Fibroblast of the conjunctiva (primary cell): ENCODE data around the gene P2RY14.

Experiments
- DNase-seq: peaks from one replicate; pipeline ENCODE4 v3.0.0-alpha.2; 2010; ENCODE audit warnings: low read depth

P2RY14 gene

GRCh38 chr3:151301787-151302186 is 23.4 kb upstream of the P2RY14 start:
- DNase-seq, result peak; percentile 65

- no peak for DNase-seq
Observed at GRCh38 chr3:151300539-151300938, 22.2 kb upstream of the P2RY14 start.

- DNase-seq, result no peak
Observed at GRCh38 chr3:151299006-151299405, 20.7 kb upstream of the P2RY14 start.

- no peak for DNase-seq
Observed at GRCh38 chr3:151297429-151297828, 19.1 kb upstream of the P2RY14 start.

GRCh38 chr3:151296226-151296625 is 17.9 kb upstream of the P2RY14 start:
- no peak for DNase-seq

- no peak for DNase-seq
Observed at GRCh38 chr3:151293127-151293526, 14.8 kb upstream of the P2RY14 start.

- peak; percentile 29 for DNase-seq
Observed at GRCh38 chr3:151290673-151291072, 12.3 kb upstream of the P2RY14 start.

GRCh38 chr3:151289445-151289844 is 11.1 kb upstream of the P2RY14 start:
- no peak for DNase-seq

GRCh38 chr3:151285940-151286339 is 7.6 kb upstream of the P2RY14 start:
- DNase-seq, result no peak

- no peak for DNase-seq
Observed at GRCh38 chr3:151283907-151284461, 5.6 kb upstream of the P2RY14 start.

- DNase-seq, result no peak
Observed at GRCh38 chr3:151283387-151283786, 5.0 kb upstream of the P2RY14 start.

GRCh38 chr3:151282921-151283320 is 4.6 kb upstream of the P2RY14 start:
- DNase-seq, result peak; percentile 48

- DNase-seq, result peak; percentile 29
Observed at GRCh38 chr3:151281671-151282324, 3.5 kb upstream of the P2RY14 start.

GRCh38 chr3:151276687-151277042 is 1.7 kb downstream of the P2RY14 start:
- no peak for DNase-seq

GRCh38 chr3:151276038-151276686 is 2.2 kb downstream of the P2RY14 start:
- DNase-seq, result no peak

- no peak for DNase-seq
Observed at GRCh38 chr3:151275091-151275490, 3.3 kb downstream of the P2RY14 start.

GRCh38 chr3:151269631-151270030 is 8.7 kb downstream of the P2RY14 start:
- no peak for DNase-seq

- DNase-seq, result no peak
Observed at GRCh38 chr3:151268267-151269235, 9.8 kb downstream of the P2RY14 start.

- DNase-seq, result no peak
Observed at GRCh38 chr3:151267066-151267465, 11.3 kb downstream of the P2RY14 start.

- no peak for DNase-seq
Observed at GRCh38 chr3:151265866-151266265, 12.5 kb downstream of the P2RY14 start.

GRCh38 chr3:151265166-151265565 is 13.2 kb downstream of the P2RY14 start:
- no peak for DNase-seq

GRCh38 chr3:151264605-151265004 is 13.7 kb downstream of the P2RY14 start:
- no peak for DNase-seq
